Body of pancreas (tissue), 4 donors: Measurements from ENCODE around the gene TMEM255B.

Experiments used
- POLR2A ChIP-seq, 3 donors: fragments of 450-650 bp; IDR thresholded peaks; one replicate each; pipeline ENCODE4 v1.6.1; 2016; ENCODE audit warnings: antibody characterized with exemption in 3 of 3, mild to moderate bottlenecking in 2 of 3
- TF ChIP-seq, protein P1 (sequence below), 7 experiments: fragments of 450-650 bp in 4 of 7; fragments of 200-600 bp in 3 of 7; sonication (generic) in 3 of 7; IDR thresholded peaks; one replicate each; pipeline ENCODE4 v1.5.1; 2016 to 2019; ENCODE audit warnings: antibody characterized with exemption in 7 of 7

DNA sequence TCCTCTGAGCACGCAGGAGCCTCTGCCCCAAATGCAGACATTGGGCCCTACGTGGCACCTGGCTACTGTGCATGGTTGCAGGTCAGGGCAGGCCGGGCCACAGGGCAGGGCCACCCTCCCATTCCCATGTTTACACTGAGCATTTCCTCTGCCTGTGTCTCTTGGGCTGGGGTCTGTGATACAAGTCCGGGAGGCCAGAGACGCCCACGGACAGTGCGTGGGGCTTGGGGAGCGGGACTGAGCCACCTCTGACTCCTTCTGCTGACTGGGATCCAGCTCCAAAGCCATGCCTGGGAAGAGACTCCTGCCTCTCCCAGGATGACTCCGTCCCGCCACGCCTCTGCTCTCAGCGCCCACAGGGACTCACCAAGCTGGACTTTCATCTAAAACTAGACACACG lies 86.0 kb downstream of the TMEM255B start:
- TF ChIP-seq, protein P1, sequence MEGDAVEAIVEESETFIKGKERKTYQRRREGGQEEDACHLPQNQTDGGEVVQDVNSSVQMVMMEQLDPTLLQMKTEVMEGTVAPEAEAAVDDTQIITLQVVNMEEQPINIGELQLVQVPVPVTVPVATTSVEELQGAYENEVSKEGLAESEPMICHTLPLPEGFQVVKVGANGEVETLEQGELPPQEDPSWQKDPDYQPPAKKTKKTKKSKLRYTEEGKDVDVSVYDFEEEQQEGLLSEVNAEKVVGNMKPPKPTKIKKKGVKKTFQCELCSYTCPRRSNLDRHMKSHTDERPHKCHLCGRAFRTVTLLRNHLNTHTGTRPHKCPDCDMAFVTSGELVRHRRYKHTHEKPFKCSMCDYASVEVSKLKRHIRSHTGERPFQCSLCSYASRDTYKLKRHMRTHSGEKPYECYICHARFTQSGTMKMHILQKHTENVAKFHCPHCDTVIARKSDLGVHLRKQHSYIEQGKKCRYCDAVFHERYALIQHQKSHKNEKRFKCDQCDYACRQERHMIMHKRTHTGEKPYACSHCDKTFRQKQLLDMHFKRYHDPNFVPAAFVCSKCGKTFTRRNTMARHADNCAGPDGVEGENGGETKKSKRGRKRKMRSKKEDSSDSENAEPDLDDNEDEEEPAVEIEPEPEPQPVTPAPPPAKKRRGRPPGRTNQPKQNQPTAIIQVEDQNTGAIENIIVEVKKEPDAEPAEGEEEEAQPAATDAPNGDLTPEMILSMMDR (IDR thresholded peaks at IDR 0.05), result no peak
- no peak for TF ChIP-seq POLR2A (IDR thresholded peaks at IDR 0.05)
